Heart left ventricle (tissue), 16 donors: ENCODE measurements around the gene HHIPL2. TPM values are rescaled to one million over a fixed set of nuclear protein-coding genes. Genes with fewer than 3 reads are reported as not detected.
"Not testable (repeated sequence)": the region's sequence is repeated elsewhere in the genome, so short reads cannot be mapped to it uniquely, and the experiment has no call there.

Experiments used
- ATAC-seq, 4 donors: fragments of 200-7000 bp; cut with Tn5 transposase; one replicate each; pipeline ENCODE4 v1.9.1; 2020 to 2022; ENCODE audit warnings: moderate library complexity in 4 of 4, mild to moderate bottlenecking in 3 of 4, moderate number of reproducible peaks in 1 of 4
- DNase-seq, 5 donors: peaks; one replicate each; pipeline ENCODE4 v3.0.0-alpha.2; 2020
- H3K27ac ChIP-seq, 12 donors: fragments of 200-600 bp; sonication (generic) in 4 of 12; one replicate each; pipeline versions ENCODE4 v1.5.0 to v1.8.0; 2016 to 2022; ENCODE audit warnings: mild to moderate bottlenecking in 2 of 12
- H3K27me3 ChIP-seq, 9 donors: fragments of 200-600 bp; sonication (generic) in 2 of 9; one replicate each; pipeline versions ENCODE4 v1.5.1 to v1.8.0; 2016 to 2022; ENCODE audit warnings: mild to moderate bottlenecking in 3 of 9
- H3K36me3 ChIP-seq, 9 donors: fragments of 200-600 bp; sonication (generic) in 2 of 9; one replicate each; pipeline versions ENCODE4 v1.5.0 to v1.8.0; 2018 to 2022; ENCODE audit warnings: mild to moderate bottlenecking in 2 of 9
- H3K4me1 ChIP-seq, 12 donors: fragments of 200-600 bp; sonication (generic) in 4 of 12; one replicate each; pipeline versions ENCODE4 v1.5.0 to v1.8.0; 2016 to 2022; ENCODE audit warnings: mild to moderate bottlenecking in 3 of 12
- H3K4me3 ChIP-seq, 12 donors: fragments of 200-600 bp; sonication (generic) in 4 of 12; one replicate each; pipeline versions ENCODE4 v1.5.0 to v1.8.0; 2017 to 2022; ENCODE audit warnings: mild to moderate bottlenecking in 9 of 12, moderate library complexity in 4 of 12
- H3K9me3 ChIP-seq, 12 donors: fragments of 200-600 bp; sonication (generic) in 4 of 12; one replicate each; pipeline versions ENCODE4 v1.5.0 to v1.8.0; 2016 to 2022; ENCODE audit warnings: mild to moderate bottlenecking in 1 of 12
- POLR2A ChIP-seq, 2 donors: fragments of 450-650 bp; IDR thresholded peaks; one replicate each; pipeline ENCODE4 v1.6.1; 2017; ENCODE audit warnings: antibody characterized with exemption in 2 of 2, mild to moderate bottlenecking in 2 of 2, moderate library complexity in 2 of 2
- WGBS, 4 donors: extraction: QIAGEN DNeasy Blood & Tissue Kit in 2 of 4; methylation state at CpG; one replicate each; pipeline versions ENCODE4 v1.1.5 to v1.1.7; 2013 to 2018; 5-methylcytosine and 5-hydroxymethylcytosine counted together
- intact Hi-C, 10 donors: fragments of 100-400 bp; cut with DNase I; formaldehyde crosslinking; loops; one replicate each; pipeline versions ENCODE4 v1.11.1 to v1.14.2; 2022
- polyA plus RNA-seq, 2 donors: library from polyadenylated mRNA; stranded (reverse); fragments of 200-250 nt; gene quantifications; one replicate each; pipeline ENCODE4 v1.2.3, GENCODE V29; 2013
- total RNA-seq, 9 donors: library from RNA; depleted of rRNA in 2 of 9; stranded (reverse); fragments of >200 nt in 2 of 9; fragmentation: NEBNext Ultra II Directional in 3 of 9; extraction: Animal tissue kit (Norgen Biotek cat#: 25700) in 3 of 9; gene quantifications; one replicate each; pipeline versions ENCODE4 v1.1.0 to v1.2.4, GENCODE V29; 2016 to 2023
- TF ChIP-seq, protein P1 (sequence below), 12 donors: fragments of 200-600 bp; sonication (generic) in 4 of 12; IDR thresholded peaks; one replicate each; pipeline versions ENCODE4 v1.5.0 to v1.8.0; 2018 to 2022; ENCODE audit warnings: antibody characterized with exemption in 12 of 12, mild to moderate bottlenecking in 5 of 12
- donor health status: ischemic (EF 13 %, LVEDD 7.1; RV severe dilation, severe dysfunction).
- donor health status: healthy with polysubstance abuse.
- donor health status: DM: no; HTN: yes; CAD: no.
- donor health status: DM: no; HTN: no; CAD: no.
- donor health status: ischemic (EF 25% LVEDD 6.9; RV normal size, moderate dysfunction).
- donor health status: ischemic (EF 25% LVEDD 5.7; RV mildly dilated, moderate dysfunction).
- donor health status: healthy.
- donor health status: DM: yes; HTN: yes; CAD: no.
- donor health status: ischemic (EF 35%, LVEDD 5.7; RV mildly dilated, moderate dysfunction).
- donor health status: nonischemic (EF 11% LVEDD 7.7; RV severe dilation, severe dysfunction).
- donor health status: DM: yes; HTN: yes; CAD: no.
- donor health status: PGD.
- donor health status: ischemic (EF 29% LVEDD 5.4; RV normal size, mild dysfunction).
- donor health status: nonischemic (EF 23%, LVEDD 6.1; RV moderate dilation, normal function).

Gene HHIPL2
- total and polyA plus RNA-seq, 11 donors: 0.06 to 1.1 (median 0.27) TPM; not detected in 8

DNA sequence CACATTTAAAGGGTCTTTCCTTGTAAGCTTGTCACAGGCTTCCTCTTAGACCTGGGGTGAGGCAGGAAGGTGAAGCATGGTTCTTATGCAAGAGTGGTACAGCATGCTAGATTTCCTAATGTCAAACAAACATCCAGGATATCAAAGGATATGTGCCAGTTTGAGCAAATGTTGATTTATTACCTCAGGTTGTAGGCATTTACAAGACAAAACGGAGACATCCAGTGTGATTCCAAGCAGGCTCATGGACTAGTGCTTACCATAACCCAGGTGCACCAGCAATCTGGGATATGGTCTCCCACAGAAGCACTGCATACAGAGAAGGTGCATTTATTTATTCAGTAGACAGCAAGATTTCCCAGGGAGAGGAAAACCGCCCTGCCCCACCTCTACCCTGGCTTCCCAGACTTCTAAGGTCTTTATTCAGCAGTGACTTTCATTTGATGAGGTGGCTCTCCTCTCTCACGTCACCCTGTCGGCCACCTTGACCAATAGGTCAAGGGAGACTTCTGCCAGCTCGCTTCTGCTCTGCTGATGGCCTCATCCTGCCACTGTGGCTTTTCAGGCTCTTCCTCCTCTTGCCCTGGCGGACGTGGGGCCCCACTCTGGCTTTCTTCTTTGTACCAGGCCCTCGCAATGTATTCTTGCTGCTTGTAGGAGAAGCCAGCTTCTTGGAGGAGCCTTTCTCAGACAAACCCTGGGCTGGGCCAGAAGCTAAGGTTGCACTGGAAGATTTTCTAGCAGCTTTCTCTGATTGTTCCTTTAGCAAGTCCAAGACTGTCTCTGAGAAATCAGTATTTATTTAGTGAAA is 25.6 kb downstream of the HHIPL2 start:
- Histone ChIP-seq H3K9me3 (no peaks in the 10 kb centered on the region), H3K4me3 (no peak overlapping the region), H3K36me3 (no peaks in the 10 kb centered on the region), H3K27ac (no peak overlapping the region), H3K4me1 (no peaks in the 10 kb centered on the region), H3K27me3 (peaks cover 0 to 8% (median 0%) of the 10 kb centered on the region in 9 donors)
- no peak for ATAC-seq
- intact Hi-C loops: no loop called here
- no peak for DNase-seq
- TF ChIP-seq, protein P1, sequence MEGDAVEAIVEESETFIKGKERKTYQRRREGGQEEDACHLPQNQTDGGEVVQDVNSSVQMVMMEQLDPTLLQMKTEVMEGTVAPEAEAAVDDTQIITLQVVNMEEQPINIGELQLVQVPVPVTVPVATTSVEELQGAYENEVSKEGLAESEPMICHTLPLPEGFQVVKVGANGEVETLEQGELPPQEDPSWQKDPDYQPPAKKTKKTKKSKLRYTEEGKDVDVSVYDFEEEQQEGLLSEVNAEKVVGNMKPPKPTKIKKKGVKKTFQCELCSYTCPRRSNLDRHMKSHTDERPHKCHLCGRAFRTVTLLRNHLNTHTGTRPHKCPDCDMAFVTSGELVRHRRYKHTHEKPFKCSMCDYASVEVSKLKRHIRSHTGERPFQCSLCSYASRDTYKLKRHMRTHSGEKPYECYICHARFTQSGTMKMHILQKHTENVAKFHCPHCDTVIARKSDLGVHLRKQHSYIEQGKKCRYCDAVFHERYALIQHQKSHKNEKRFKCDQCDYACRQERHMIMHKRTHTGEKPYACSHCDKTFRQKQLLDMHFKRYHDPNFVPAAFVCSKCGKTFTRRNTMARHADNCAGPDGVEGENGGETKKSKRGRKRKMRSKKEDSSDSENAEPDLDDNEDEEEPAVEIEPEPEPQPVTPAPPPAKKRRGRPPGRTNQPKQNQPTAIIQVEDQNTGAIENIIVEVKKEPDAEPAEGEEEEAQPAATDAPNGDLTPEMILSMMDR (IDR thresholded peaks at IDR 0.05): no peak
- TF ChIP-seq POLR2A (IDR thresholded peaks at IDR 0.05): no peak
- WGBS, 4 donors: 75 to 85% (median 84%) methylated on average over 8 of the region's 8 CpGs

DNA sequence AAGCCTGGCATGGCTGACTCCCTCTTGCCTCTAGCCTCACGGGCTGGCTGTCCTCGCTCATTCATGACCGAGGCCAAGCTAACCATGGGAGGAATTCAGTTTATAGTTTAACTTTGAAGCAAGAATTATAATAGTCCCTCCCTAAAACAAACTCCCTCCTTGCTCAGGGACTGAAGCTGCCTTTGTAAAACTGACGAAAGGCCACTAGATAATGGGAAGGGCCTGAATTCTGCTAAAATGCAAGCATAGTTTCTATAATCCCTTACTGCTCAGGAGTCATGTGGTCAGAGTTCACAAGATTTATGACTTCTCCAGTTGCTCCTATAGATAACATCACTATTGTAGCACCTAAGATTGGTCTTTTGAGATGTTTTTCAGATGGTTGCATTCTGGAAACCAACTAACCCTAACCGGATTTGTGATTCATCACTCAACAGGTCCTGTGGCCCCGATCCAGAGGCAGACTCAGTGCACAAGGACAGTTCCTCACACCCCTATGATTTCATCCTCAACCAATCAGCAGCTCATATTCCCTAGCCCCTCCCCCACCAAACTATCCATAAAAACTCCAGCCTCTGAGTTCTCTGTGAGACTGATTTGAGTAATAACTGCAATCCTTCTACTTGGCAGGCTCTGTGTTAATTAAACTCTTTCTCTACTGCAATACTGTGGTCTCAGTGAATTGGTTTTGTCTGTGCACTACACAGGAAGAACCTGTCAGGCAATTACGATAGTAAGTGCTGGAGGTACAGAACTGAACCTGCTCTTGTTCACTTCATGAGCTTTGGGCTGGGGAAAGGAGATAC is 26.4 kb downstream of the HHIPL2 start:
- Histone ChIP-seq H3K27me3 (peaks cover 0 to 8% (median 0%) of the 10 kb centered on the region in 9 donors), H3K9me3 (no peaks in the 10 kb centered on the region), H3K27ac (no peak overlapping the region), H3K36me3 (no peaks in the 10 kb centered on the region), H3K4me3 (no peak overlapping the region), H3K4me1 (no peaks in the 10 kb centered on the region)
- 83 to 90% (median 85%) methylated on average over 7 of the region's 7 CpGs for WGBS, 4 donors
- DNase-seq (no peak), ATAC-seq (no peak)
- no peak for TF ChIP-seq POLR2A (IDR thresholded peaks at IDR 0.05)
- TF ChIP-seq, protein P1 (IDR thresholded peaks at IDR 0.05): no peak
- intact Hi-C loops: no loop called here

DNA sequence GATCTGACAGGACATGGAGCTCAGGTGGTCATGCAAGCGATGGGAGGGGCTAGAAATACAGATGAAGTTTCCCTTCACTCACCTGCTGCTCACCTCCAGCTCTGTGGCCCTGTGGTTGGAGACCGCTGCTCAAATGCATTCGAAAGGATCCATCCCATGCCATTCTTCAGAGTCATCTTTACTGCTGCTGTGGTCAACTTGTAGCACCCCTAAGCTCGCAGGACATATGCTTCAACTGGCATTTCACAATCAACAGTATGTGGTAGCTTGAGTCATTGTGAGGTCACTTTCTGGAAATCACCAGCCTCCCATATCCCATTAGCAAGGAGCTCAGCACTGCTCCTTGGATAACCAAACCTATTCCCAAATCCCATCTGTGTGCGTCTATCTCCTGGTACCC is 58.4 kb downstream of the HHIPL2 start:
- H3K9me3 ChIP-seq, DNase-seq, ATAC-seq, H3K27me3 ChIP-seq, H3K4me3 ChIP-seq, H3K36me3 ChIP-seq, H3K27ac ChIP-seq, intact Hi-C loops, H3K4me1 ChIP-seq: not testable (repeated sequence)
- 91 to 96% (median 93%) methylated on average over 3 to 5 of the region's 5 CpGs for WGBS, 4 donors

DNA sequence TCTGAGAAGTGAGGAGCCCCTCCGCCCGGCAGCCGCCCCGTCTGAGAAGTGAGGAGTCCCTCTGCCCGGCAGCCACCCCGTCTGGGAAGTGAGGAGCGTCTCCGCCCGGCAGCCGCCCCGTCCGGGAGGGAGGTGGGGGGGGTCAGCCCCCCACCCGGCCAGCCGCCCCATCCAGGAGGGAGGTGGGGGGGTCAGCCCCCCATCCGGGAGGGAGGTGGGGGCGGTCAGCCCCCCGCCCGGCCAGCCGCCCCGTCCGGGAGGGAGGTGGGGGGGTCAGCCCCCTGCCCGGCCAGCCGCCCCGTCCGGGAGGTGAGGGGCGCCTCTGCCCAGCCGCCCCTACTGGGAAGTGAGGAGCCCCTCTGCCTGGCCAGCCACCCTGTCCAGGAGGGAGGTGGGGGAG is 60.1 kb downstream of the HHIPL2 start:
- H3K4me3 ChIP-seq, H3K27ac ChIP-seq, DNase-seq, ATAC-seq, H3K9me3 ChIP-seq, H3K36me3 ChIP-seq, H3K27me3 ChIP-seq, H3K4me1 ChIP-seq, intact Hi-C loops: not testable (repeated sequence)
- WGBS, 4 donors: 80 to 87% methylated on average over 7 to 9 of the region's 27 CpGs; no CpG with 5 or more reads in 2 of the 4 donors

DNA sequence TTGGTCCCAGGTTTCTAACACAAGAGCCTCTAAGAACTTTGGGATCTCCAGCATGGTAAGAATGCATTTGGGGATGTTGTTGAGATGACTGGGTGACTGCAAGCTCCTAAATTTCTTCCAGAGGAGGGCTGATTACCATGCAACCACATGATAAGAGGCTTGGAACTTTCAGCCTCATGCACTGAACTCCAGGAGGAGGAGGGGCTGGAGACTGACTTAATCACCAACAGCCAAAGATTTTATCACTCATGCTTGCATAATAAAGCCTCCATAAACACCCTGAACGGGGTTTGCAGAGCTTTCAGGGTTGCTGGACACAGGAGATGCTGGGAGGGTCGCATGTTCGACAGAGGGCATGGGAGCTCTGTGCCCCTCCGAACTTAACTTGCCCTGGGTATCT is 63.9 kb downstream of the HHIPL2 start:
- 0 to 72% (median 67%) methylated on average over 1 to 4 of the region's 4 CpGs for WGBS, 4 donors
- intact Hi-C loops, ATAC-seq: not testable (repeated sequence)

DNA sequence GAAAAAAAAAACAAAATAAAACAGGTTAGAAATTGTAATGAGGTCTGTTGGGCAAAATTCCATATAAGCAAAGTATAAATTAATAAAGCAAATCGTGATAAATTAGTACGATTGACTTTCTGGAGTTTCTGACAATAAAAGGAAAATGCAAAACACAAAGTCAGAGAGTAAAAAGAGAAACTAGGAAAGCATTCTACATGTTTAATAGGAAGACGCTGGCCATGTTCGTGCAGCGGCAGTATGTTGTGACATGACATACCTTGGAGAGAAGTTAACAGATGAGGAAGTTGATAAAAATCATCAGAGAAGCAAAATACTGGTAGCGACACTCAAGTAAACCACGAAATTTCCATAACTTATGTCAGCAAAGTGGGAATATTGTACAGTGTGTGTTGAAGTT is 68.3 kb downstream of the HHIPL2 start:
- H3K27ac ChIP-seq: not testable (repeated sequence)

More for the DNA sequence above, 63.9 kb downstream of the HHIPL2 start:
- not testable (repeated sequence) for H3K36me3 ChIP-seq, H3K4me1 ChIP-seq, DNase-seq, H3K27me3 ChIP-seq, H3K9me3 ChIP-seq, H3K27ac ChIP-seq, H3K4me3 ChIP-seq

DNA sequence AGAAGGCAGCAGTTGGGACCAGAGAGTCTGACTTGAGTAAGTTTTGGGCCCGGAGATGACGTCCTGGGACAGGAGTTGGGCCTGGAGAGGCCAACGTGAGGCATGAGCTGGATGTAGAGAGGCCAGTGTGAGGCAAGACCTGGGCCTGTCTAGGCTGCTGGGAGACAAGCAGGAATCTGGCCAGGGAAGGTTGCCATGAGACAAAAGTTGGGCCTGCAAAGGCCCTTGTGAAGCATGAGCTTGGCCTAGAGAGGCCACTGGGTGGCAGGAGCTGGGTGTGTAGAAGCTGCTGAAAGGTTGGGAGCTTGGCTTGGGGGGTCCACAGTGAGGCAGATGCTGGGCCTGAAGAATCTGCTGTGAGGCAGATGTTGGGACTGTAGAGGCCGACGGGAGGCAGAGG is 71.5 kb downstream of the HHIPL2 start:
- H3K27me3 ChIP-seq, H3K36me3 ChIP-seq, H3K27ac ChIP-seq, intact Hi-C loops, DNase-seq, H3K4me1 ChIP-seq, H3K4me3 ChIP-seq, ATAC-seq, H3K9me3 ChIP-seq: not testable (repeated sequence)
- 94 to 95% (median 94%) methylated on average over 5 of the region's 5 CpGs for WGBS, 4 donors

More for the DNA sequence above, 68.3 kb downstream of the HHIPL2 start:
- H3K27me3 ChIP-seq, H3K9me3 ChIP-seq, H3K36me3 ChIP-seq, H3K4me1 ChIP-seq, intact Hi-C loops, DNase-seq, ATAC-seq, H3K4me3 ChIP-seq: not testable (repeated sequence)
- WGBS, 4 donors: 78 to 87% (median 79%) methylated on average over 5 to 7 of the region's 7 CpGs

DNA sequence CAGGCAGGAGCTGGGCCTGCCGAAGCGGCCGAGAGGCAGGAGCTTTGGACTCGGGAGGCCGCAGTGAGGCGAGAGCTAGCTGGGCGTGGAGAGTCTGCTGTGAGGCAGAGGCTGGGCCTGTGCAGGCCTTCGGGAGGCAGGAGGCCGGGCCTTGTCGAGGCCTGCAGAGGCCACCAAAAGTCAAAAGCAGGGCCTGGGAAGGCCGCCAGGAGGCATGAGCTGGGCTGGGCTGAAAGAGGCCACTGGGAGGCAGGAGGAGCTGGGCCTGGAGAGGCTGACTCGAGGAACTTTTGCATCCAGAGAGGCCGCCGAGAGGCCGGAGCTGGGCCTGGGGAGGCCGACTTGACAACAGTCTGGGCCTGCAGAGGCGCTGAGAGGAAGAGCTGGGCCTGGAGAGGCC is 74.2 kb downstream of the HHIPL2 start:
- H3K4me3 ChIP-seq, H3K36me3 ChIP-seq, ATAC-seq, H3K27me3 ChIP-seq, H3K9me3 ChIP-seq, H3K4me1 ChIP-seq, DNase-seq, intact Hi-C loops, H3K27ac ChIP-seq: not testable (repeated sequence)
- WGBS, 4 donors: 90 to 93% (median 93%) methylated on average over 16 to 17 of the region's 17 CpGs
